CD4-positive, alpha-beta memory T cell (primary cell): ENCODE measurements around the gene UCP1. TPM values are rescaled to one million over a fixed set of nuclear protein-coding genes. Genes with fewer than 3 reads are reported as not detected.
"Not testable (repeated sequence)": the region's sequence is repeated elsewhere in the genome, so short reads cannot be mapped to it uniquely, and the experiment has no call there.

Source experiments
- CTCF ChIA-PET: fragments of 350-600 bp; sonication (Branson Sonifier 250); formaldehyde crosslinking; loops from one replicate; lab custom pipeline; 2021; ENCODE audit warnings: inconsistent platforms; ENCODE audit not compliant: partially characterized antibody; lab: Charles Lee
- POLR2A ChIA-PET: fragments of 350-600 bp; sonication (Branson Sonifier 250); formaldehyde crosslinking; loops from one replicate; lab custom pipeline; 2021; ENCODE audit not compliant: partially characterized antibody; lab: Charles Lee
- DNase-seq, 5 donors: peaks; one replicate each; pipeline versions ENCODE4 v3.0.0 to v3.0.0-alpha.2; 2020 to 2022; ENCODE audit warnings: mixed read lengths in 1 of 5
- H3K27ac ChIP-seq: one replicate; pipeline ENCODE4 v1.7.0; 2013; ENCODE audit warnings: low read depth, low read length
- H3K27me3 ChIP-seq: 2 replicates; pipeline ENCODE4 v1.7.0; 2013; ENCODE audit warnings: mild to moderate bottlenecking, low read length, moderate library complexity; ENCODE audit not compliant: insufficient read depth
- H3K36me3 ChIP-seq: 2 replicates; pipeline ENCODE4 v1.7.0; 2013; ENCODE audit warnings: mild to moderate bottlenecking, low read length, moderate library complexity; ENCODE audit not compliant: insufficient read depth
- H3K4me1 ChIP-seq: 2 replicates; pipeline ENCODE4 v1.7.0; 2013; ENCODE audit warnings: mild to moderate bottlenecking, low read length, moderate library complexity; ENCODE audit not compliant: insufficient read depth
- H3K4me3 ChIP-seq, 2 donors: one replicate each; pipeline ENCODE4 v1.7.0; 2013; ENCODE audit warnings: low read length in 2 of 2, mild to moderate bottlenecking in 1 of 2
- H3K9me3 ChIP-seq, 2 donors: one replicate each; pipeline ENCODE4 v1.7.0; 2013; ENCODE audit warnings: low read length in 2 of 2, control low read depth in 1 of 2; ENCODE audit not compliant: control insufficient read depth in 1 of 2
- H3K27ac Mint-ChIP-seq, 7 donors: one replicate each; pipeline ENCODE4 v1.8.0; 2020 to 2021; ENCODE audit warnings: mixed read lengths in 7 of 7, mild to moderate bottlenecking in 6 of 7, inconsistent platforms in 3 of 7, moderate library complexity in 3 of 7
- H3K27me3 Mint-ChIP-seq, 2 donors: one replicate each; pipeline ENCODE4 v1.8.0; 2020 to 2021; ENCODE audit warnings: mixed read lengths in 2 of 2
- H3K36me3 Mint-ChIP-seq, 2 donors: one replicate each; pipeline ENCODE4 v1.8.0; 2020 to 2021; ENCODE audit warnings: mixed read lengths in 2 of 2, inconsistent platforms in 1 of 2, mild to moderate bottlenecking in 1 of 2
- H3K4me1 Mint-ChIP-seq, 4 donors: one replicate each; pipeline ENCODE4 v1.8.0; 2020 to 2021; ENCODE audit warnings: mixed read lengths in 4 of 4, mild to moderate bottlenecking in 1 of 4
- H3K4me3 Mint-ChIP-seq, 8 donors: one replicate each; pipeline ENCODE4 v1.8.0; 2020 to 2021; ENCODE audit warnings: mixed read lengths in 8 of 8, mild to moderate bottlenecking in 7 of 8, moderate library complexity in 6 of 8, inconsistent platforms in 3 of 8
- H3K9me3 Mint-ChIP-seq, 8 donors: one replicate each; pipeline ENCODE4 v1.8.0; 2020 to 2021; ENCODE audit warnings: mixed read lengths in 8 of 8, mild to moderate bottlenecking in 5 of 8, inconsistent platforms in 3 of 8, moderate library complexity in 1 of 8
- intact Hi-C: fragments of 100-400 bp; cut with micrococcal nuclease; formaldehyde crosslinking; loops from one replicate; pipeline ENCODE4 v1.15.1; 2023
- polyA plus RNA-seq, 2 donors: library from polyadenylated mRNA; unstranded; fragments of 300-500 nt; fragmentation: Illumina TruSeq; gene quantifications; one replicate each; pipeline ENCODE4 v1.2.3, GENCODE V29; 2021
- total RNA-seq, 2 experiments: library from RNA; stranded (reverse); gene quantifications; one replicate each; pipeline ENCODE4 v1.2.3, GENCODE V29; 2021

Gene UCP1
- total and polyA plus RNA-seq, 4 experiments from 2014 or later: not detected

DNA sequence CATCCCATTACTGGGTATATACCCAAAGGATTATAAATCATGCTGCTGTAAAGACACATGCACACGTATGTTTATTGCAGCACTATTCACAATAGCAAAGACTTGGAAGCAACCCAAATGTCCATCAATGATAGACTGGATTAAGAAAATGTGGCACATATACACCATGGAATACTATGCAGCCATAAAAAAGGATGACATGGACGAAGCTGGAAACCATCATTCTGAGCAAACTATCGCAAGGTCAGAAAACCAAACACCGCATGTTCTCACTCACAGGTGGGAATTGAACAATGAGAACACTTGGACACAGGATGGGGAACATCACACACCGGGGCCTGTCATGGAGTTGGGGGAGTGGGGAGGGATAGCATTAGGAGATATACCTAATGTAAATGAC, 55.0 kb downstream of the UCP1 start:
- CTCF ChIA-PET: interaction anchor here (1.4 kb wide), 1 partner anchor 10 kb away, joined by 6 read pairs; the partner anchor contains the start of gene ELMOD2
- H3K27ac Mint-ChIP-seq, H3K4me3 Mint-ChIP-seq, H3K27ac ChIP-seq, intact Hi-C loops, H3K4me1 Mint-ChIP-seq, H3K27me3 ChIP-seq, H3K36me3 ChIP-seq, H3K9me3 ChIP-seq, H3K36me3 Mint-ChIP-seq, POLR2A ChIA-PET, H3K4me3 ChIP-seq, H3K4me1 ChIP-seq, DNase-seq: not testable (repeated sequence)
- peaks cover 0 to 11% (median 0%) of the 10 kb centered on the region in 8 donors for H3K9me3 Mint-ChIP-seq
- H3K27me3 Mint-ChIP-seq: peaks cover 15 to 36% of the 10 kb centered on the region in 2 donors

Other genes with a start within 250 kb of the UCP1 start
- 10 to 100 TPM; 21.8 to 22.8 TPM for gene SCOC, start 195.3 kb downstream of the UCP1 start, total RNA-seq
- 10 to 100 TPM; 31.1 to 63.7 TPM for gene SCOC, start 195.3 kb downstream of the UCP1 start, polyA plus RNA-seq
- gene CLGN, start 141.3 kb downstream of the UCP1 start, total RNA-seq: not detected
- gene CLGN, start 141.3 kb downstream of the UCP1 start, polyA plus RNA-seq: not detected
- gene MGAT4D, start 70.7 kb downstream of the UCP1 start, total RNA-seq: not detected
- not detected for gene MGAT4D, start 70.7 kb downstream of the UCP1 start, polyA plus RNA-seq
- gene ELMOD2, start 44.8 kb downstream of the UCP1 start, total RNA-seq: 10 to 100 TPM; 26.2 to 29.8 TPM
- gene ELMOD2, start 44.8 kb downstream of the UCP1 start, polyA plus RNA-seq: 10 to 100 TPM in 1 of 2 donors, 1 to 10 TPM in 1; 7.2 to 13.0 TPM
- under 1 TPM; 0.38 to 0.67 TPM for gene TBC1D9, start 187.4 kb upstream of the UCP1 start, total RNA-seq
- gene TBC1D9, start 187.4 kb upstream of the UCP1 start, polyA plus RNA-seq: under 1 TPM in 1 of 2 donors, not detected in 1; 0.34 TPM